A549 treated with ZK216348 at 1 μM for 4 hours (cell line): ENCODE measurements around the gene PKDCC. TPM values are rescaled to one million over a fixed set of nuclear protein-coding genes. Genes with fewer than 3 reads are reported as not detected.

Experiments used
- total RNA-seq: library from RNA; stranded (reverse); fragments of 200-300 nt; extraction: Qiagen RNA extraction; gene quantifications from 5 replicates; pipeline ENCODE4 v1.2.3, GENCODE V29; 2022; ENCODE audit warnings: low read depth

PKDCC gene, protein sequence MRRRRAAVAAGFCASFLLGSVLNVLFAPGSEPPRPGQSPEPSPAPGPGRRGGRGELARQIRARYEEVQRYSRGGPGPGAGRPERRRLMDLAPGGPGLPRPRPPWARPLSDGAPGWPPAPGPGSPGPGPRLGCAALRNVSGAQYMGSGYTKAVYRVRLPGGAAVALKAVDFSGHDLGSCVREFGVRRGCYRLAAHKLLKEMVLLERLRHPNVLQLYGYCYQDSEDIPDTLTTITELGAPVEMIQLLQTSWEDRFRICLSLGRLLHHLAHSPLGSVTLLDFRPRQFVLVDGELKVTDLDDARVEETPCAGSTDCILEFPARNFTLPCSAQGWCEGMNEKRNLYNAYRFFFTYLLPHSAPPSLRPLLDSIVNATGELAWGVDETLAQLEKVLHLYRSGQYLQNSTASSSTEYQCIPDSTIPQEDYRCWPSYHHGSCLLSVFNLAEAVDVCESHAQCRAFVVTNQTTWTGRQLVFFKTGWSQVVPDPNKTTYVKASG
- 17.7 to 24.0 TPM (median 18.4 TPM) in 5 replicates for total RNA-seq

DNA sequence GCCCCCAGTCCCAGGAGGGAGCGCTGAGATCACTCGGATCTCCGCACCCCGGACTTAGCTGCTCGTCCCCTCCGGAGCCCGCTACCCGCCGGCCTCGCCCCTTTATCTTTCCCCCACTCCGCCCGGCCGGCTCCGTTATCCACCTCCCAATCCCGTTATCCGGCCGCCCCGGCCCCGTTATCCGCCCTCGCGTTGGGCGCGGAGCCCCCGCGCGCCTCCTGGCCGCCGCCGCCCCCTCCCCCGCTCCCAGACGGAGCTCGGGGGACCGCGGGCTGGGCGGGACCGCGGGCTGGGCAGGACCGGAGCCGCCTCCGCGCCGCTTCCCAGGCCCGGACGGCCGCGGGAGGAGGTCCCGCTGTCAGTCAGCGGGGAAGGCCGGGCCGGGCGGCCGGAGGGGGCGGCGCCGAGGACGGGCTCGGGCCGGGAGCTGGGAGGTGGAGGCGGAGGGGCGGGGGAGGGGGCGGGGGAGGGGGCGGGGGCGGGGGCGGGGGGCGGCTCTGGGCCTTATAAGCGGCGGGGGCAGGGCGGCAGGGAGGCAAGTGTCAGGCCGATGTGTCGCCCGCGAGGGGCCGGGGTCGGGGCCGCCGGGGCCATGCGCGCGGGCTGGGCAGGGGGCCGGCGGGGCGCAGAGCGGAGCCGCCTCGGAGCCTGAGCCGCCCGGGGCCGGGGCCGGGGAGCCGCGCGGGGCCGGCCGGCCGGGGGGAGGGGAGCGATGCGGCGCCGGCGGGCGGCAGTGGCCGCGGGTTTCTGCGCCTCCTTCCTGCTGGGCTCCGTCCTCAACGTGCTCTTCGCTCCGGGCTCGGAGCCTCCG is at the start of gene PKDCC:
TSS of gene PKDCC (plus strand) at position 534 of the 811 bp plus-strand sequence. CDS start at position 713, 179 bp downstream.

Other genes with a start within 250 kb of the PKDCC start
- gene EML4, start 121.3 kb downstream of the PKDCC start, total RNA-seq: 21.5 to 31.9 TPM (median 25.9 TPM) in 5 replicates